Muscle of leg (tissue), 16 donors: ENCODE data around the gene SLC19A3. TPM values are rescaled to one million over a fixed set of nuclear protein-coding genes. Genes with fewer than 3 reads are reported as not detected.
"Not testable (repeated sequence)": the region's sequence is repeated elsewhere in the genome, so short reads cannot be mapped to it uniquely, and the experiment has no call there.

ENCODE experiments used
- DNase-seq: peaks from one replicate; pipeline ENCODE4 v3.0.0; 2013
- H3K27ac ChIP-seq: one replicate; pipeline ENCODE4 v1.5.1; 2013; ENCODE audit warnings: mild to moderate bottlenecking, low read length, control low read depth
- H3K27me3 ChIP-seq: one replicate; pipeline ENCODE4 v1.6.1; 2013; ENCODE audit warnings: low read length; ENCODE audit not compliant: control insufficient read depth, insufficient read depth
- H3K36me3 ChIP-seq: one replicate; pipeline ENCODE4 v1.6.1; 2013; ENCODE audit warnings: low read length; ENCODE audit not compliant: control insufficient read depth, insufficient read depth
- H3K4me1 ChIP-seq: one replicate; pipeline ENCODE4 v1.6.1; 2013; ENCODE audit warnings: low read length; ENCODE audit not compliant: control insufficient read depth, insufficient read depth
- H3K4me3 ChIP-seq: one replicate; pipeline ENCODE4 v1.5.1; 2013; ENCODE audit warnings: low read length, control low read depth
- H3K9me3 ChIP-seq: replicated peaks from 2 replicates; pipeline ENCODE4 v1.6.1; 2013; ENCODE audit warnings: low read depth, low read length; ENCODE audit not compliant: control insufficient read depth
- WGBS: methylation state at CpG from one replicate; pipeline ENCODE4 v1.1.5; 2013; ENCODE audit warnings: missing lambda C conversion rate; ENCODE audit not compliant: insufficient coverage; 5-methylcytosine and 5-hydroxymethylcytosine counted together
- long read RNA-seq, 11 donors: transcript quantifications; one replicate each; lab custom pipeline, GENCODE V29; 2026
- polyA plus RNA-seq, 8 donors: library from polyadenylated mRNA; unstranded; fragments of 120-200 nt; gene quantifications; one replicate each; pipeline versions ENCODE4 v1.2.1 to v1.2.3, GENCODE V29; 2013; ENCODE audit warnings: inconsistent platforms in 1 of 8, low replicate concordance in 1 of 8; ENCODE audit not compliant: insufficient read length in 8 of 8, insufficient read depth in 1 of 8
- total RNA-seq: library from RNA; stranded (reverse); fragments of 120-200 nt; gene quantifications from one replicate; pipeline ENCODE4 v1.2.4, GENCODE V29; 2013

Gene SLC19A3
- 1.2 TPM for total RNA-seq
- 1 to 10 TPM in 4 of 8 donors, under 1 TPM in 4; 0.64 to 5.1 (median 0.94) TPM for polyA plus RNA-seq
- long read RNA-seq, donor 1: 0 reads
- long read RNA-seq, donor 2: 0 reads
- long read RNA-seq, donor 3: 0 reads
- long read RNA-seq, donor 4: 0 reads
- long read RNA-seq, donor 5: 0 reads
- long read RNA-seq, donor 6: 0 reads
- long read RNA-seq, donor 7: 0 reads
- long read RNA-seq, donor 8: 0 reads
- long read RNA-seq, donor 9: 0 reads
- long read RNA-seq, donor 10: 0 reads
- long read RNA-seq, donor 11: 0 reads

GRCh38 chr2:227717687-227718567 is at the start of gene SLC19A3:
TSS of gene SLC19A3 (minus strand) at chr2:227718028. CDS start at chr2:227702318, 15,710 bp downstream.
- Histone ChIP-seq H3K27ac (peak within 1 kb of the TSS; percentile 75), H3K4me3 (peak within 1 kb of the TSS; percentile 35), H3K27me3 (peaks cover 9% of the 10 kb centered on the region), H3K4me1 (peaks cover 8% of the 10 kb centered on the region), H3K36me3 (no peaks in the 10 kb centered on the region), H3K9me3 (no peaks in the 10 kb centered on the region)
- peak; percentile 98 for DNase-seq
- WGBS: 1% methylated on average over 26 of the region's 35 CpGs

GRCh38 chr2:227766373-227766883 is 48.6 kb upstream of the SLC19A3 start:
- Histone ChIP-seq H3K4me1 (peaks cover 5% of the 10 kb centered on the region), H3K27ac (peak overlapping the region; percentile 11), H3K9me3 (no peaks in the 10 kb centered on the region), H3K27me3 (no peaks in the 10 kb centered on the region), H3K4me3 (no peak overlapping the region), H3K36me3 (no peaks in the 10 kb centered on the region)
- WGBS: 4% methylated on average over 8 of the region's 11 CpGs
- peak; percentile 89 for DNase-seq

GRCh38 chr2:227765788-227766372 is 48.1 kb upstream of the SLC19A3 start:
- DNase-seq: peak; percentile 78
- no peak overlapping the region for H3K4me3 ChIP-seq
- no peaks in the 10 kb centered on the region for H3K27me3 ChIP-seq
- no peaks in the 10 kb centered on the region for H3K9me3 ChIP-seq
- H3K36me3 ChIP-seq: no peaks in the 10 kb centered on the region
- no peak overlapping the region for H3K27ac ChIP-seq
- 38% methylated on average over 2 of the region's 4 CpGs for WGBS
- peaks cover 5% of the 10 kb centered on the region for H3K4me1 ChIP-seq

GRCh38 chr2:227761740-227762476 is 44.1 kb upstream of the SLC19A3 start:
- Histone ChIP-seq H3K4me3 (no peak overlapping the region), H3K4me1 (peaks cover 5% of the 10 kb centered on the region), H3K9me3 (no peaks in the 10 kb centered on the region), H3K27me3 (no peaks in the 10 kb centered on the region), H3K36me3 (no peaks in the 10 kb centered on the region), H3K27ac (no peak overlapping the region)
- no CpG with 5 or more reads among the region's 6 CpGs for WGBS
- peak; percentile 82 for DNase-seq

GRCh38 chr2:227759411-227760118 is 41.7 kb upstream of the SLC19A3 start:
- H3K4me3 ChIP-seq: no peak overlapping the region
- H3K27me3 ChIP-seq: no peaks in the 10 kb centered on the region
- H3K9me3 ChIP-seq: no peaks in the 10 kb centered on the region
- no peaks in the 10 kb centered on the region for H3K36me3 ChIP-seq
- no peak overlapping the region for H3K27ac ChIP-seq
- 62% methylated on average over 13 of the region's 13 CpGs for WGBS
- DNase-seq: no peak
- H3K4me1 ChIP-seq: no peaks in the 10 kb centered on the region

- not testable (repeated sequence) for H3K9me3 ChIP-seq, H3K36me3 ChIP-seq, H3K27ac ChIP-seq, H3K4me1 ChIP-seq, H3K4me3 ChIP-seq, DNase-seq, H3K27me3 ChIP-seq
- 78% methylated on average over 2 of the region's 4 CpGs for WGBS
These were observed 38.4 kb upstream of the SLC19A3 start for GRCh38 chr2:227756261-227756660.

GRCh38 chr2:227748079-227748478 is 30.3 kb upstream of the SLC19A3 start:
- Histone ChIP-seq H3K27me3 (no peaks in the 10 kb centered on the region), H3K4me1 (no peaks in the 10 kb centered on the region), H3K4me3 (no peak overlapping the region), H3K9me3 (no peaks in the 10 kb centered on the region), H3K27ac (no peak overlapping the region), H3K36me3 (no peaks in the 10 kb centered on the region)
- WGBS: 57% methylated on average over 6 of the region's 6 CpGs
- DNase-seq: no peak

GRCh38 chr2:227745594-227745993 is 27.8 kb upstream of the SLC19A3 start, which contains the start of gene SCYGR8:
TSS of gene SCYGR8 (plus strand) at chr2:227745894. CDS start at chr2:227745894, 0 bp downstream.
- no CpG with 5 or more reads among the region's 9 CpGs for WGBS
- H3K9me3 ChIP-seq: no peaks in the 10 kb centered on the region
- H3K4me1 ChIP-seq: no peaks in the 10 kb centered on the region
- no peak for DNase-seq
- H3K36me3 ChIP-seq: no peaks in the 10 kb centered on the region
- no peaks in the 10 kb centered on the region for H3K27me3 ChIP-seq
- no peak within 1 kb of the TSS for H3K4me3 ChIP-seq
- no peak within 1 kb of the TSS for H3K27ac ChIP-seq

- H3K36me3 ChIP-seq, H3K4me3 ChIP-seq, DNase-seq, H3K4me1 ChIP-seq, H3K9me3 ChIP-seq, H3K27me3 ChIP-seq, H3K27ac ChIP-seq: not testable (repeated sequence)
- no CpG with 5 or more reads among the region's 7 CpGs for whole genome bisulfite sequencing
These were observed 22.9 kb upstream of the SLC19A3 start for GRCh38 chr2:227740705-227741104.
